Measurements from ENCODE around the gene THSD7B.
"Not testable (repeated sequence)": the region's sequence is repeated elsewhere in the genome, so short reads cannot be mapped to it uniquely, and the experiment has no call there.

Gene THSD7B

DNA sequence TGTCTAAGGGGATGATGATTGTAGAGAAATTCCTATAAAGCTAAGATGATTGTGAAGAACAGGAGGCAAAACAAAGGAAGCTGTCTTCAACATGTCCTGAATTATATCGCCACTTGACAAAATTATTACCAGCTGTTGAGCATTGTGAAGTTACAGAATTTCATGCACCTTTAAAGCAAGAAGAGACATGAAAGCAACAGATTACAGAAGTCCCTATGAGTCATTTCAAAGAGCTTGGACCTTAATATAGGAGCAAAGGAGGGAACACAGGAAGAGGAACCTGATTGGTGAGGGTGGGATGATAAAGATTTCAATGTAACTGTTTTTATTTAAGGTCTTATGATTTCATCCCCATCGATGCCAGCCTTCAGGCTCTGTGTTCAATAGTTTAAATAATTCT, 672.0 kb downstream of the THSD7B start:
- DNase-seq, result no peak

- DNase-seq, result no peak
Observed at GRCh38 chr2:137444970-137445369, 679.6 kb downstream of the THSD7B start.

GRCh38 chr2:137449454-137449853, 684.1 kb downstream of the THSD7B start:
- DNase-seq, result no peak

DNA sequence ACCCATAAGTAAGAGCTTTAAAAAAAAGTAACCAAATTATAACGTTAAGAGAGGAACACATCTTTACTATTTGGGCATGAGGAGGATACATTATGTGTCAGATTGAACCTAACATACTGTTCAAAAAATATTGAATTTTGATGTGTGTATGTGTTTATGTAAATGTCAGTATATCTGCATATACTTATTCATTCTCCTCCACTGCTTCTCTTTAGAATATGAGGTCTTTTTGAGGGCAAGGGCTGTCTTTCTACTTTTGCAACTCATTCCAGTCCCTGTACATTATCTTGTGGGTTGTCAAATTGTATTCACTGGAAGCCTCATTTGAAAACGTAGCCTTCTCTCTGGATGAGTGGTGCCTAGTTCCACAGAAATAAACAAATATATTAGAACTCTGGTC, 689.5 kb downstream of the THSD7B start:
- no peak for DNase-seq

- DNase-seq, result no peak
Observed at GRCh38 chr2:137467246-137467862, 702.0 kb downstream of the THSD7B start.

DNA sequence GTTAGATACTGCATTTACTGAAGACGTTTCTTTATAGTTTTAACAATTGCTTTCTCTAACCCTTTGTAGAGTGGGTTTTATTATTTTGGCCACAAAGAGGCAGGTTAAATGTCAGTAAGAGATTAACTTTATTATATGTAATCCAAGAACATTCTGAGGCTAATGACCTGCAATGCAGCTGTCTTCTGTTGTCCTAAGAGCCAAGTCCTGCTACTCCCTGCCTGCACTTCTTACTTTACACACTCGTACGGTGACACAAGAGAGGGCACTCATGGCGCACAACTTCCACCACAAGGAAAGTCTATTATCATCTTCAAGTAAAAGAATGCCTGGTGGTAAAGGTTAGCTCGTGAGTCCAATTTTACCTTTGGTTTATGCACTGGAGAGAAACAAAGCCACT, 727.9 kb downstream of the THSD7B start:
- no peak for DNase-seq

GRCh38 chr2:137500599-137500998, 735.3 kb downstream of the THSD7B start:
- no peak for DNase-seq

DNA sequence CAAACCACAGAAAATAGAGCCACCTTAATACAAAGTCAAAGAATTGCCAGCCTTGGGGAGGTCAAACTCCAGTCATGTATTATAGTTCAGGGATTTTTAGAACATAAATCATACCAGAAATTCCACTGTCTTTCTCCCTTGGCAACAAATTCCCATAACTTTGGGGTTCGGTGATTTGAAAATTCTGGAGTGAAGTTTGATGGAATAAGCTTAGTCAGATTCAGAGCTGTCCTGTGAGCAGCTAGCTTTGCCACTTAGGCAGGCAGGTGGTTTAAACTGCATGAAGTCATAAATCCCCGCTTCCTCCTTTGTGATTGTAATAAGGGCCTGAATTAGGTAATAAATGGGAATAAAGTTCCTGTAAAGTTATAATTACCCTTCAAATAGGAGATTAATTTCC, 741.9 kb downstream of the THSD7B start:
- no peak for DNase-seq

DNA sequence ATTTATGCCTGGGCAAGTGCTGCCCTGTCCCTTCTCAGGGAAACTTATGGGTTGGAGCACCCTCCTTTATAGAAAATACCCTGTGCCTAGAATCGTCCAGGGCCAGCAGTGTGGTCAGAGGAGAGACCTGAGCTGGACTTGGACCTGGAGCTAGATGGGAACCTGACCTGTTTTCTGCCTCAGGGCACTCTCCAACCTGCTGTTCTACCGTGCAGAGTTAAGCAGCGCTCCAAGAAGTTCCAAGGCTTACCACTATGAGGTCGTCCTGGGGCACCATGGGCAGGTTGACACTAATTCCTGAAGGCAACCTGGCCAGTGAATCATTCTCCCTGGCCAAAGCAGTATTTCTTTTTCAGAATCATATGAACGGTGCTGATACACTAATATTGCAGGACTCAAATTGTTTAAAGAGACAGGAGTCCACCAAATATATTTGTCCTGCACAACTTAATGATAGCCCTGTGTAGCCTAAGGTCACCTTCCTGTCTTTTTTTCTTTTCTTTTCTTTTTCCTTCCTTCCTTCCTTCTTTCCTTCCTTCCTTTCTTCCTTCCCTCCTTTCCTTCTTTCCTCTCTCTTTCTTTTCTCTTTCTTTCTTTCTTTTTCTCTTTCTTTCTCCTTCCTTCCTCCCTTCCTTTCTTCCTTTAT, 743.5 kb downstream of the THSD7B start:
- DNase-seq, result no peak

DNA sequence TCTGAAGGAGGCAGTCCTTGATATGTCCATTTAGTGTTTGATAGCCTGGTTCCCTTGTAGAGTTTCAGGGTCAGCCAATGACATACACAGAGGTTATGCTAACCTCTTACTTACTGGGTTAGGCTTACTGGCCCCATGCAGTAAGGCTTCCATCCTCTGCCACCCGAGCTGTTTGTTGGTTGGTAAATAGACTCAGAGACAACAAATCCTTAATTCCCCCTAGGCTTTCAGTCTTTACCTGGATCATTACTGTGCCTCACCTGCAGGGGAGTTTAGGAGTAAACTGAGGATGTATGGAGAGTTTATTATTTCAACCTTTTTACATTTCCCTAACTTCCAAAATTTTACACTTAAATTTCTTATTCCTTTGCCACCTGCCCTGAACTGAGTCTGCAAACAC, 746.2 kb downstream of the THSD7B start:
- no peak for DNase-seq

GRCh38 chr2:137521653-137522619, 756.6 kb downstream of the THSD7B start:
- no peak for DNase-seq

DNA sequence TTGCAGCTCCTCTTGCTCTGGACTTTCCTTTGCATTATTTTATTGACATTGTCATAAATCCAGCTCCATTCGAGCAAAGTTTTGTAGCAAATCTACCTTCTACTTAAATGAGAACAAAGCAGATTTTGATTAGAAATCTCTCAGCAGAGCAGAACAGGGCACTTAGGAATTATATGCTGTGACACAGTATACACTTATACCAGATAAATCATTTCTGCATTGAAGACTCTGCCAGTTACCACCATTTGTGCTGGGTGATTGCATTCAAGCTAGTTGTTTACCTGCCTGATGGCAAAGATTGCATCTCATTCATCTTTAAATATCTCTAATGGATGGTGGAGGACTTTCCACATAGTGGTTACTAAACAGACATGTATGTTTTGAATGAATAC, 757.3 kb downstream of the THSD7B start:
- no peak for DNase-seq

DNA sequence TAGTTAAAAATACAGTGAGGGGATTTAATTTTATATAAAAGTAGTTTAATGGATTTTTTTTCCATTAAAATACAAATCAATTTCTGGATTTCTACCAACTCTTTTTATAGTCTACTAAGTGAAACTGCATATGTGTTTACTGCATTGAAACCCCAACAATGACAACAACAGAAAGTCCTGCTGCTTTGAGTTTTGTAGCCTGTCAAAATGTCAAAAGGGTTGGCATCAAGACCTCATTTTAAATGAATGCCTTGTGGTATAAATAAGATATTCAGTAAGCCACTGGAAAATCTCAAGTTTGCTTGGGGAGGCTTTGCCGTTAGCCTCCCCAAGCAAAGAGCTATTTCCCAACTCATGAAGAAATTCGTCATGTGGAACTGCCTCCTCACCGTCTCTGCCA, 758.6 kb downstream of the THSD7B start:
- no peak for DNase-seq

GRCh38 chr2:137525132-137525531, 759.8 kb downstream of the THSD7B start:
- DNase-seq, result no peak

DNA sequence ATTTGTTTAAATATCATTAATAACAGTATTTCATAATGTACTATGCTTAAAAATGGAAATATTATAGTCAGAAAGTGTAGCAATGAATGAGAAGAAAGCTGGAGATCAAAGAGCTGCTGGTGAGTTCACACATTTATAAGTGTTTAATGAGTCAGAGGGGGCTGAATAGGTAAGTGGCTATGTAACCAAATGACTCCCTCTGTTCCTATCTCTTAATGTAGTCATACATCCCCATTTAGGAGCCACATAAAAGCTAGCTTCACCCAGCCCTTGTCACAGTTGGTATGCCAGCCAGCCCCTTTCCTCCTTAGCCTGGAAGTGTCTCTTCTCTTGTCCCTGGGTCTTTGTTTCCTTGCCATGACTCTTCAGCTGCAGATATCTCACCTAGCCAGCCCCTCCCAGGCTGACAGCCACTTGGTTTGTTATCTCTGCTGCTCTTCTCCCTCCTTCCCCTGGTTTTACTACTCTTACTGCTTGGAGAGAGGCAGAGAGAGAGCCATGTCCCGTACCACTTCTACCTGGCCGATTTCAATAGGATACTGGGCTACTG, 760.4 kb downstream of the THSD7B start:
- DNase-seq, result no peak

- DNase-seq, result no peak
Observed at GRCh38 chr2:137535897-137536296, 770.6 kb downstream of the THSD7B start.

GRCh38 chr2:137539336-137539735, 774.0 kb downstream of the THSD7B start:
- no peak for DNase-seq

- DNase-seq, result no peak
Observed at GRCh38 chr2:137547842-137548241, 782.5 kb downstream of the THSD7B start.

DNA sequence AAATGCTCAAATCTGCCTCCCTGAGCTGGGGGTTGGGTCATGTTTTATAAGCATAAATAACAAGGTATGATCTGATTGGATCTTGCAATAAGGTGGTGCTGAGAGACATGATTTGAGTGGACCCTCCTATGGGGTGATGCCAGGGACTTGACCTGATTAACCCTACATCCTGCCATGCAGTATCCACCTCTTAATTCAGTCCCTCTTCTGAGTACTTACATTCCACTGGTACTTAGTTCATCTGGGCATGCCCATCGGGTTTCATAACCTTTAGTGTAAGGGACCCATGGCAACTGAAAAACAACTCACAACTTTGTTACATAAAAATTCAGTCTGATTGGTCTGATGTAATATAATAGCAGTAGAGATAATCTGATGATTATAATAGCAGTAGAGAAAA, 801.0 kb downstream of the THSD7B start:
- DNase-seq, result no peak

- DNase-seq, result no peak
Observed at GRCh38 chr2:137570484-137570883, 805.1 kb downstream of the THSD7B start.

GRCh38 chr2:137587834-137588233, 822.5 kb downstream of the THSD7B start:
- not testable (repeated sequence) for DNase-seq

DNA sequence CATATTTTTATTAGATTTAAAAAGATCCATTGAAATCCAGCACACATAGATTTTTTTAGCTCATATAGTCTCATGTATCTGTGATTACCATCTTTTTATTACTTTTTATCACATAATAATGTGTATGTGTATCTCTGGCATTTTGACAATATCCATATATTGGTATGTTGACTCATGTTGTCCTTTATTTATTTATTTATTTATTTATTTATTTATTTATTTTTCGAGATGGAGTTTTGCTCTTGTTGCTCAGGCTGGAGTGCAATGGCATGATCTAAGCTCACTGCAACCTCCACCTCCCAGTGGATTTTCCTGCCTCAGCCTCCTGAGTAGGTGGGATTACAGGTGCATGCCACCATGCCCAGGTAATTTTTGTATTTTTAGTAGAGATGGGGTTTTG, 823.2 kb downstream of the THSD7B start:
- DNase-seq, result not testable (repeated sequence)

GRCh38 chr2:137590102-137590501, 824.8 kb downstream of the THSD7B start:
- DNase-seq, result no peak

All from NCI-H1436 (cell line).